ENCODE measurements around the gene SEMA3G.

DNA sequence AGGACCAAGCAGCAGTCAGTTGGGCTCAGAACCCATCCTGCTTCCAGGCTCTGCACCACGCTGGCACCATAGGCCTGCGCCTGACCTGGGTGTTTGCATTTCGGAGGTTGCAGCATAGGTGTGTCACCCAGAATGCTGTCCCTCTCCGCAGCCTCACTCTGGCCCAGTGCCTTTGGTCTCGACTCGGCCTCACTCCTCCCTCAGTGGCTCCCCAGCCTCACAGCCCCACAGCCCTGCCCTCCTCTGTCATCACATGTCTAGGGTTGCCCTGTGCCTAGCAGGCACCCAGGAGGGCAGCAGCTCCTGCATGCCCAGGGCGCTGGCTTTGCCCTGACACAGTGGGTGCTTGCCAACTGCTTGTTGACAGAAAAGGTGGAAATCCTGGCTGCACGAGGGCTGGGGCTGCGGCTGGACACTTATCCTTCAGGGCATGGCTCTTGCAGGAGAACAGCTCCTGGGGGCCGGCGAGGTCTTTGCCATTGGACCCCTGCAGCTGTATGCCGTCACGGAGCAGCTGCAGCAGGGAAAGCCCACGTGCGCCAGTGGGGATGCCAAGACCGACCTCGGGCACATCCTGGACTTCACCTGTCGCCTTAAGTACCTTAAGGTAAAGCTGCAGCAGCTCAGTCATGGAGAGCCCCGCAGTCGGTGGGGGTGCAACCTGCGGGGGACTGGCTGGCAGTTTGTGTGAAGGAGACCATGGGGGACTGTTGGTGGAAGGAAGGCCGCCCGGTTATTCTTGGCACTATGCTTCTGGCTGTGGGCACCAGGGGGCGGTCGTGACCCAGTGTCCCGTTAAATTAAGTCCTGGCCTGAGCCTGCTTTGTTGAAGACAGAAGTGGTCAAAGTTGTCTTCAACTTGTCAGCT is 26.7 kb upstream of the SEMA3G start:
- TF ChIP-seq, protein P1, sequence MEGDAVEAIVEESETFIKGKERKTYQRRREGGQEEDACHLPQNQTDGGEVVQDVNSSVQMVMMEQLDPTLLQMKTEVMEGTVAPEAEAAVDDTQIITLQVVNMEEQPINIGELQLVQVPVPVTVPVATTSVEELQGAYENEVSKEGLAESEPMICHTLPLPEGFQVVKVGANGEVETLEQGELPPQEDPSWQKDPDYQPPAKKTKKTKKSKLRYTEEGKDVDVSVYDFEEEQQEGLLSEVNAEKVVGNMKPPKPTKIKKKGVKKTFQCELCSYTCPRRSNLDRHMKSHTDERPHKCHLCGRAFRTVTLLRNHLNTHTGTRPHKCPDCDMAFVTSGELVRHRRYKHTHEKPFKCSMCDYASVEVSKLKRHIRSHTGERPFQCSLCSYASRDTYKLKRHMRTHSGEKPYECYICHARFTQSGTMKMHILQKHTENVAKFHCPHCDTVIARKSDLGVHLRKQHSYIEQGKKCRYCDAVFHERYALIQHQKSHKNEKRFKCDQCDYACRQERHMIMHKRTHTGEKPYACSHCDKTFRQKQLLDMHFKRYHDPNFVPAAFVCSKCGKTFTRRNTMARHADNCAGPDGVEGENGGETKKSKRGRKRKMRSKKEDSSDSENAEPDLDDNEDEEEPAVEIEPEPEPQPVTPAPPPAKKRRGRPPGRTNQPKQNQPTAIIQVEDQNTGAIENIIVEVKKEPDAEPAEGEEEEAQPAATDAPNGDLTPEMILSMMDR (optimal IDR thresholded peaks at IDR 0.05 in 1 of 3, IDR thresholded peaks at IDR 0.05 in 1 of 3, conservative IDR thresholded peaks at IDR 0.05 in 1 of 3; ENCODE audit: extremely low read depth in 1 of 3, insufficient read depth in 2 of 3, low read length in 3 of 3) = peak; percentile 38 to 73 (median 46)
- TF ChIP-seq EZH2 (IDR thresholded peaks at IDR 0.05; ENCODE audit: low read length) = no peak
